Measurements from ENCODE around the gene TBRG4.
"Not testable (repeated sequence)": the region's sequence is repeated elsewhere in the genome, so short reads cannot be mapped to it uniquely, and the experiment has no call there.

TBRG4 gene

DNA sequence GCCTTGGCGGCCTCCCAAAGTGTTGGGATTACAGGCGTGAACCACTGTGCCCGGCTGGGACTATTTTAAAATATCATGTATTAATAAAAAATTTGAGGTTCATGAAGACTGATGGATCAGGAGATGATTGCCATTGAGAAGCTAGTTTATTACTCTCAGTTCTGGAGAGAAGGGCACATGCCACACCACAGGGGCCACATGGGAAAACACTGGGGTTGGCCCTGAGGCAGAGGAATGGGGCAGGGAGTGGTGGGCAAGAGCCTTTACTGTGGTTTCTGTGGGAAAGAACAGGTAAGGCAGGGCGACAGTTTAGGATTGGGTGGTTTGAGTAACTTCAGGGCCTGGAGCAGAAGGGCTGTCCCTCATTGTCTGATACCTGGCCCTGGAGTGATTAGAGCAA, 6.8 kb upstream of the TBRG4 start:
- POLR2A ChIA-PET = no interaction called here
- DNase-seq (ENCODE audit: low read depth, low spot score) = no peak
- no peak overlapping the region for H3K4me3 ChIP-seq (ENCODE audit: low read depth, low read length)
- TF ChIP-seq, protein P1, sequence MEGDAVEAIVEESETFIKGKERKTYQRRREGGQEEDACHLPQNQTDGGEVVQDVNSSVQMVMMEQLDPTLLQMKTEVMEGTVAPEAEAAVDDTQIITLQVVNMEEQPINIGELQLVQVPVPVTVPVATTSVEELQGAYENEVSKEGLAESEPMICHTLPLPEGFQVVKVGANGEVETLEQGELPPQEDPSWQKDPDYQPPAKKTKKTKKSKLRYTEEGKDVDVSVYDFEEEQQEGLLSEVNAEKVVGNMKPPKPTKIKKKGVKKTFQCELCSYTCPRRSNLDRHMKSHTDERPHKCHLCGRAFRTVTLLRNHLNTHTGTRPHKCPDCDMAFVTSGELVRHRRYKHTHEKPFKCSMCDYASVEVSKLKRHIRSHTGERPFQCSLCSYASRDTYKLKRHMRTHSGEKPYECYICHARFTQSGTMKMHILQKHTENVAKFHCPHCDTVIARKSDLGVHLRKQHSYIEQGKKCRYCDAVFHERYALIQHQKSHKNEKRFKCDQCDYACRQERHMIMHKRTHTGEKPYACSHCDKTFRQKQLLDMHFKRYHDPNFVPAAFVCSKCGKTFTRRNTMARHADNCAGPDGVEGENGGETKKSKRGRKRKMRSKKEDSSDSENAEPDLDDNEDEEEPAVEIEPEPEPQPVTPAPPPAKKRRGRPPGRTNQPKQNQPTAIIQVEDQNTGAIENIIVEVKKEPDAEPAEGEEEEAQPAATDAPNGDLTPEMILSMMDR (IDR thresholded peaks at IDR 0.05; ENCODE audit: insufficient read depth, low read length, missing control alignments) = no peak
- CTCF ChIA-PET = interaction anchor here (3.4 kb wide), 1 partner anchor 18 kb away, joined by 11 read pairs; no protein-coding TSS in a partner anchor

DNA sequence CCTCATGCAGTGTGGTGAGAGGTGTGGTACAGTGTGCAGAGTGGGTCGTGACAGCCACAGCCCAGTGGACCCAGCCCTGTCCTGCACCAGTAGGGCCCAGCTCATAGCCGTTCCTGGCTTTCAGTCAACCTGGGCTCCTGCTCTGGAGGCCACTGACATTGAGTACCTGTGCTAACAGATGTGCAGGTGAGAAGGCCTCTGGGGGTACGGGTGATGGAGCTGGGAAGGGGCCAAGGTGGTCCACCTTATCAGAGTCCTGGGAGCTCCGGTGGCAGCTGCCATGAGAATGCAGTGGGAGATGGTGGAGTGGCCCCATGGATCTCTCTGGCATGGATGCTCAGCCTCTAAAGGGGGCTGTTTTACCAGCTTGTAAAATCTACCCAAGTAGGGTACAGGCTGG, 6.1 kb upstream of the TBRG4 start:
- ChIA-PET POLR2A (no interaction called here), CTCF (interaction anchor here (0.8 kb wide), 1 partner anchor 19 kb away, joined by 3 read pairs; no protein-coding TSS in a partner anchor)
- no peak overlapping the region for H3K4me3 ChIP-seq (ENCODE audit: low read depth, low read length)
- no peak for DNase-seq (ENCODE audit: low read depth, low spot score)
- TF ChIP-seq, protein P1 (IDR thresholded peaks at IDR 0.05; ENCODE audit: insufficient read depth, low read length, missing control alignments) = no peak

DNA sequence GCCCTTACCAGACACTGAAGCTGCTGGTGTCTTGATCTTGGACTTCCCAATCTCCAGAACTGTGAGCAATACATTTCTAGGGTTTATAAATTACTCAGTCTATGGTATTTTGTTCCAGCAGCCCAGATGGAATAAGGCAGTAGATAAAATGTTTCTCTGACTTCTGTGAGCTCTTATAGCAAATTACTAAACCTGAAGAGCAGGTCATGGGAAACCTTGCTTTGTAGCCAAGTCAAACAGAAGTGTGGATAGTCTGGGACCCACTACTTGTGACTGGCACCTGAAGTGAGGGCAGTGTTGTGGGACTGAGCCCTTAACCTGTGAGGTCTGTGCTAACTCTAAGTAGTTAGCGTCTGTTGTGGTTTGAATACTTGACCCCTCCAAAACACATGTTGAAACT, 4.6 kb upstream of the TBRG4 start:
- TF ChIP-seq, protein P1 (IDR thresholded peaks at IDR 0.05; ENCODE audit: insufficient read depth, low read length, missing control alignments) = no peak
- H3K4me3 ChIP-seq (ENCODE audit: low read depth, low read length) = no peak overlapping the region
- ChIA-PET CTCF (no interaction called here), POLR2A (no interaction called here)
- no peak for DNase-seq (ENCODE audit: low read depth, low spot score)

DNA sequence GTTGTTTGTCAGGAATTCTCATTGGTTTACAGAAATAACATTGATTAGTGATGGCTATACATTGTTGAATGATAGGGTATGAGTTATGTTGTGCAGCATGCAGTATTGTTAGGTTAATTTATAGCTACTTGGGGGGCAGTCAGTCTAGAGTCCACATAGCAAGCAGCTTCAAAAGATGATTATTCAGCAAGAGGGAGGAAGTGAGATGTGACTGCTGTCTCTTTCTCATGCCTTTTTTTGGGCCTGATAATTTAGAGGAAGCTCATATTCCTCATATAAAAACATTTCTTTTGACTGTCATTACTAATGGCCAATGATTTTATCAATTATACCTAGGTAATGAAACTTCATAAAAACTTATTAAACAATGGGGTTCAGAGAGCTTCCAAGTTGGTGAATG, 3.4 kb upstream of the TBRG4 start:
- TF ChIP-seq, protein P1 (IDR thresholded peaks at IDR 0.05; ENCODE audit: insufficient read depth, low read length, missing control alignments) = no peak
- CTCF ChIA-PET = interaction anchor here (1.3 to 1.5 kb wide), 2 partner anchors 12 to 21 kb away, joined by 3 to 6 read pairs; no protein-coding TSS in a partner anchor
- no peak for DNase-seq (ENCODE audit: low read depth, low spot score)
- no peak overlapping the region for H3K4me3 ChIP-seq (ENCODE audit: low read depth, low read length)
- POLR2A ChIA-PET = no interaction called here

DNA sequence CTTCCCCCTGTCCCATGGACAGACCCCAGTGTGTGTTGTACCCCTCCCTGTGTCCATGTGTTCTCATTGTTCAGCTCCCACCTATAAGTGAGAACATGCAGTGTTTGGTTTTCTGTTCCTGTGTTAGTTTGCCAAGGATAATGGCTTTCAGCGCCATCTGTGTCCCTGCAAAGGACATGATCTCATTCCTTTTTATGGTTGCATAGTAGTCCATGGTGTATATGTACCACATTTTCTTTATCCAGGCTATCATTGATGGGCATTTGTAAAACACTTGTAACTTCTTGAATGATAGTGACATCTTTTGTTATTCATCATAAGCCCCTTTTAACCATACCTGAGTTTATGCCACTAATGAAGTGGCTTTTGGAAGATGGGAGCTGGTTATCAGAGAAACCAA, 2.8 kb upstream of the TBRG4 start:
- POLR2A ChIA-PET; H3K4me3 ChIP-seq (ENCODE audit: low read depth, low read length); DNase-seq (ENCODE audit: low read depth, low spot score): not testable (repeated sequence)
- CTCF ChIA-PET = interaction anchor here (1.0 to 1.5 kb wide), 3 partner anchors 13 to 549 kb away, joined by 3 to 6 read pairs (median 3); no protein-coding TSS in a partner anchor

DNA sequence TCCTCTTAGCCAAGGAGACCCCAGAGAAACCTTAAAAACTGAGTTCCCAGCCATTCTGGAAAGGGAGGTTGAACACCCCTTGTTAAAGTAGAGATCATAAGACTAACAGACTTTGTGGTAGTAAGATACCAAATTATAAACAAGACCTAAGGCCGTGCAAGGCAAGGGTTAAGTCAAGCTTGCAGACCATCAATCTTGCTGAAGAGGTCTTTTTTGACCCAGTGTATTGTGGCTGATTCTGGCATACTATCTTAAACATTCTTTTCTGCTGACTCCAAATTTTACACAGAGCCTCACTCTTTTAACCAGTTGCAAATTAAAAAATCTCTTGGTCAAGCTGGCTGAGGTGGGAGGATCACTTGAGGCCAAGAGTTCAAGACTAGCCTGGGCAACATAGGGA, 1.2 kb upstream of the TBRG4 start:
- POLR2A ChIA-PET = no interaction called here
- CTCF ChIA-PET = interaction anchor here (1.1 to 3.9 kb wide), 3 partner anchors 15 to 24 kb away, joined by 3 to 16 read pairs (median 4); no protein-coding TSS in a partner anchor
- DNase-seq (ENCODE audit: low read depth, low spot score) = no peak
- TF ChIP-seq, protein P1 (IDR thresholded peaks at IDR 0.05; ENCODE audit: insufficient read depth, low read length, missing control alignments) = no peak
- no peak overlapping the region for H3K4me3 ChIP-seq (ENCODE audit: low read depth, low read length)

DNA sequence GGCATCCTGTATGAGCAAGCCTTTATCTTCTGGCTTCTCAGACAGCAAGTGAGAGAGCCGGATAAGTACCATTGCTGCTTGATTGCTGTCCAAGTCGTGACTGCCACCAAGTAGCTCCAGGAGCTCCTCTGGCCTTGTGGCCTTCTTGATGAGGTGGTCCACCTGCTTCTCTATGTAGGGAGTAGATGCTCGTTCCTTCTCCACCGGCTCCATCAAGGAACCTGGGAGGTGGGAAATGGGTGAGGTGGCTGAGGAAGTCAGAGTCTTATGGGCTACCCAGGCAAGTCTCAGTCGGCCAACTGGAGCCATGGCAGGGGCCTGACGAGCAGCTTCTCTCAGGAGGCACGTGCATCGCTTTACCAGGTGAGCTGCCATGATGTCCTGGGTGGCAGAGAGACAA, 2.6 kb downstream of the TBRG4 start:
- no peak for DNase-seq (ENCODE audit: low read depth, low spot score)
- TF ChIP-seq, protein P1 (IDR thresholded peaks at IDR 0.05; ENCODE audit: insufficient read depth, low read length, missing control alignments) = no peak
- no peak overlapping the region for H3K4me3 ChIP-seq (ENCODE audit: low read depth, low read length)
- ChIA-PET POLR2A (no interaction called here), CTCF (no interaction called here)
